Endothelial cell of coronary artery (primary cell): ENCODE measurements around the gene DEFB126. TPM values are rescaled to one million over a fixed set of nuclear protein-coding genes. Genes with fewer than 3 reads are reported as not detected.

ENCODE experiments used
- total RNA-seq: library from RNA; depleted of rRNA; stranded (reverse); fragments of >200 nt; gene quantifications from 2 replicates; pipeline ENCODE4 v1.2.3, GENCODE V29; 2014

DEFB126 gene, protein sequence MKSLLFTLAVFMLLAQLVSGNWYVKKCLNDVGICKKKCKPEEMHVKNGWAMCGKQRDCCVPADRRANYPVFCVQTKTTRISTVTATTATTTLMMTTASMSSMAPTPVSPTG
- total RNA-seq = not detected in 2 replicates

DNA sequence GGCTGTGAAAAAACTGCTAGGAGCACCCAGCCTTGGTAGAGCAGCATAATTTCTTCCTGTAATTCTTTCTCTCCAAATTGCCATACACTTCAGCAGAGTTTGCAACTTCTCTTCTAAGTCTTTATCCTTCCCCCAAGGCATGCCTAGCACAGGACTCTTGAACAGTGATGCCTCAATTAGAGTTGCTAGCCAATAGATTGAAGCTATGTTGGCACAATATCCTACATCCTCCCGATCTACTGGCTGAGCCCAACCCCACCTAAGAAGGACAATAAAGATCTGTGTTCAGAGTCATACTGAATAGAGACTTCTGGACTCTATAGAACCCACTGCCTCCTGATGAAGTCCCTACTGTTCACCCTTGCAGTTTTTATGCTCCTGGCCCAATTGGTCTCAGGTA lies at the start of gene DEFB126:
Gene DEFB126 (plus strand): TSS at position 301 of the 400 bp plus-strand sequence. CDS start 39 bp downstream, at position 340.

GRCh38 chr20:157154-157553 lies 14.8 kb downstream of the DEFB126 start, which contains the start of gene DEFB127:
TSS of gene DEFB127 (plus strand) at chr20:157454. CDS start at chr20:157545, 91 bp downstream.

DNA sequence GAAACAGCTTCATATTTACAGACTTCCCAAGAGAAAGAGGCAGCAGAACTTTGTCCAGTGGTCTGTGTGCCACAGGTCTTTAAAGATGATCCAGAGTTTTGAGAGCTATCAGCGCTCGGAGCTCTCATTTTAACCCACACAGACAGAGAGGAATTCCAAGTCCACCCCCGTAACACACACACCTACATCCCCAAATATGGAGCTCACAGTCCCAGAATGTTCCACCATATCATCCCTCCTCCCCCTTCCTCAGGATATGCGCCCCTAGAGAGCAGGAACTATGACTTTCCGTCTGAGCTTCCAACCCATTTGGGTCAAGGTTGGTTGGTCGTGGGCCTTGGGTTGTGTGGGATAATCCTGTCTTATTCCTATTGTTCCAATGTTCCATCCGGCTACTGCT lies 47.2 kb downstream of the DEFB126 start, which contains the start of gene DEFB128:
Gene DEFB128 (minus strand): TSS at position 101 of the 400 bp plus-strand sequence. CDS start 88 bp downstream, at position 13.

Other genes starting within 250 kb of the DEFB126 start
- gene DEFB125, start 54.9 kb upstream of the DEFB126 start, total RNA-seq = not detected in 2 replicates
- gene DEFB127, start 14.9 kb downstream of the DEFB126 start, total RNA-seq = not detected in 2 replicates
- not detected in 2 replicates for gene DEFB128, start 47.1 kb downstream of the DEFB126 start, total RNA-seq
- not detected in 2 replicates for gene DEFB129, start 84.7 kb downstream of the DEFB126 start, total RNA-seq
- gene DEFB132, start 115.1 kb downstream of the DEFB126 start, total RNA-seq = not detected in 2 replicates
- gene C20orf96, start 148.2 kb downstream of the DEFB126 start, total RNA-seq = 3.4 and 3.5 TPM in 2 replicates
- gene ZCCHC3, start 155.0 kb downstream of the DEFB126 start, total RNA-seq = 16.1 and 18.6 TPM in 2 replicates
- gene SOX12, start 183.0 kb downstream of the DEFB126 start, total RNA-seq = 4.0 and 4.9 TPM in 2 replicates
- gene NRSN2, start 204.5 kb downstream of the DEFB126 start, total RNA-seq = 12.0 and 15.0 TPM in 2 replicates
- 44.6 and 45.9 TPM in 2 replicates for gene TRIB3, start 238.2 kb downstream of the DEFB126 start, total RNA-seq